Adipose tissue (tissue), 3 donors: ENCODE measurements around the gene CLBA1. TPM values are rescaled to one million over a fixed set of nuclear protein-coding genes. Genes with fewer than 3 reads are reported as not detected.
"Not testable (repeated sequence)": the region's sequence is repeated elsewhere in the genome, so short reads cannot be mapped to it uniquely, and the experiment has no call there.

Experiments used
- H3K27ac ChIP-seq: one replicate; pipeline ENCODE4 v1.5.1; 2013; ENCODE audit warnings: low read depth, low read length
- WGBS, 3 donors: extraction: QIAGEN DNeasy Blood & Tissue Kit; methylation state at CpG; one replicate each; pipeline ENCODE4 v1.1.7; 2013; 5-methylcytosine and 5-hydroxymethylcytosine counted together
- polyA plus RNA-seq, 3 donors: library from polyadenylated mRNA; stranded (reverse); fragments of 200-250 nt; gene quantifications; one replicate each; pipeline ENCODE4 v1.2.3, GENCODE V29; 2013
- donor health status: healthy with polysubstance abuse.
- donor health status: Bipolar disorder and iron deficiency.
- donor health status: healthy.

The CLBA1 gene
- polyA plus RNA-seq = 10 to 100 TPM in 1 of 3 donors, 1 to 10 TPM in 2; 2.2 to 10.9 (median 2.8) TPM

GRCh38 chr14:104985675-104986486 is at the start of gene CLBA1:
Gene CLBA1, plus strand, starts transcription at chr14:104985788. Its CDS starts 644 bp downstream, at chr14:104986432.
- 0 to 3% (median 2%) methylated on average over 60 to 77 of the region's 77 CpGs for WGBS, 3 donors
- H3K27ac ChIP-seq = no peak within 1 kb of the TSS

- H3K27ac ChIP-seq = no peak overlapping the region
- WGBS, 3 donors = 39 to 83% (median 76%) methylated on average over 2 of the region's 2 CpGs
These were observed 49.6 kb upstream of the CLBA1 start for GRCh38 chr14:104935955-104936354.

GRCh38 chr14:104936361-104937155 is 49.0 kb upstream of the CLBA1 start:
- no peak overlapping the region for H3K27ac ChIP-seq
- 62 to 74% (median 62%) methylated on average over 10 of the region's 10 CpGs for WGBS, 3 donors

GRCh38 chr14:104937161-104937560 is 48.4 kb upstream of the CLBA1 start:
- 77 to 91% (median 86%) methylated on average over 4 of the region's 4 CpGs for WGBS, 3 donors
- H3K27ac ChIP-seq = no peak overlapping the region

- no peak overlapping the region for H3K27ac ChIP-seq
- WGBS, 3 donors = 79 to 85% (median 79%) methylated on average over 11 of the region's 11 CpGs
These were observed 47.8 kb upstream of the CLBA1 start for GRCh38 chr14:104937694-104938365.

GRCh38 chr14:104938436-104938835 is 47.2 kb upstream of the CLBA1 start:
- no peak overlapping the region for H3K27ac ChIP-seq
- 75 to 86% (median 79%) methylated on average over 2 of the region's 2 CpGs for WGBS, 3 donors

GRCh38 chr14:104938960-104939359 is 46.6 kb upstream of the CLBA1 start:
- WGBS, 3 donors = 78 to 90% (median 85%) methylated on average over 1 of the region's 1 CpG
- H3K27ac ChIP-seq = no peak overlapping the region

GRCh38 chr14:104939666-104940410 is 45.8 kb upstream of the CLBA1 start:
- WGBS, 3 donors = 61 to 72% (median 64%) methylated on average over 11 of the region's 11 CpGs

GRCh38 chr14:104940526-104941150 is 45.0 kb upstream of the CLBA1 start:
- no peak overlapping the region for H3K27ac ChIP-seq
- WGBS, 3 donors = 73 to 81% (median 80%) methylated on average over 3 of the region's 3 CpGs

More at GRCh38 chr14:104939666-104940410, 45.8 kb upstream of the CLBA1 start:
- no peak overlapping the region for H3K27ac ChIP-seq

GRCh38 chr14:104941508-104942365 is 43.9 kb upstream of the CLBA1 start:
- WGBS, 3 donors = 90 to 95% (median 94%) methylated on average over 26 of the region's 26 CpGs
- no peak overlapping the region for H3K27ac ChIP-seq

- WGBS, 3 donors = 93 to 96% (median 95%) methylated on average over 16 of the region's 16 CpGs
- H3K27ac ChIP-seq = no peak overlapping the region
These were observed 43.0 kb upstream of the CLBA1 start for GRCh38 chr14:104942586-104942985.

- H3K27ac ChIP-seq = not testable (repeated sequence)
- 91 to 93% (median 93%) methylated on average over 25 to 29 of the region's 29 CpGs for WGBS, 3 donors
These were observed 42.2 kb upstream of the CLBA1 start for GRCh38 chr14:104943216-104944015.

GRCh38 chr14:104944016-104944308 is 41.6 kb upstream of the CLBA1 start:
- 77 to 87% (median 87%) methylated on average over 6 of the region's 6 CpGs for WGBS, 3 donors
- H3K27ac ChIP-seq = not testable (repeated sequence)

GRCh38 chr14:104944436-104945205 is 41.0 kb upstream of the CLBA1 start:
- 92 to 94% (median 94%) methylated on average over 27 to 29 of the region's 29 CpGs for WGBS, 3 donors
- not testable (repeated sequence) for H3K27ac ChIP-seq

GRCh38 chr14:104945266-104945665 is 40.3 kb upstream of the CLBA1 start:
- 89 to 96% (median 93%) methylated on average over 18 to 20 of the region's 20 CpGs for WGBS, 3 donors
- H3K27ac ChIP-seq = not testable (repeated sequence)
